Mammary epithelial cell (primary cell): ENCODE measurements around the gene SHISA7.
A peak's percentile ranks its signal among the peaks of the same experiment; 100 is the strongest.

Source experiments
- EZH2 ChIP-seq: IDR thresholded peaks from 2 replicates; pipeline ENCODE4 v1.6.1; 2012; ENCODE audit warnings: low read length, inconsistent platforms, borderline replicate concordance
- TF ChIP-seq, protein P1 (sequence below), 2 donors: IDR thresholded peaks in 1 of 2; conservative IDR thresholded peaks in 1 of 2; 2 replicates each; pipeline ENCODE4 v1.5.1; 2011 to 2012; ENCODE audit warnings: inconsistent platforms in 2 of 2, low read length in 2 of 2, mild to moderate bottlenecking in 2 of 2, control low read depth in 1 of 2, low read depth in 1 of 2; ENCODE audit not compliant: insufficient read depth in 1 of 2; ENCODE audit errors: extremely low read depth in 1 of 2

DNA sequence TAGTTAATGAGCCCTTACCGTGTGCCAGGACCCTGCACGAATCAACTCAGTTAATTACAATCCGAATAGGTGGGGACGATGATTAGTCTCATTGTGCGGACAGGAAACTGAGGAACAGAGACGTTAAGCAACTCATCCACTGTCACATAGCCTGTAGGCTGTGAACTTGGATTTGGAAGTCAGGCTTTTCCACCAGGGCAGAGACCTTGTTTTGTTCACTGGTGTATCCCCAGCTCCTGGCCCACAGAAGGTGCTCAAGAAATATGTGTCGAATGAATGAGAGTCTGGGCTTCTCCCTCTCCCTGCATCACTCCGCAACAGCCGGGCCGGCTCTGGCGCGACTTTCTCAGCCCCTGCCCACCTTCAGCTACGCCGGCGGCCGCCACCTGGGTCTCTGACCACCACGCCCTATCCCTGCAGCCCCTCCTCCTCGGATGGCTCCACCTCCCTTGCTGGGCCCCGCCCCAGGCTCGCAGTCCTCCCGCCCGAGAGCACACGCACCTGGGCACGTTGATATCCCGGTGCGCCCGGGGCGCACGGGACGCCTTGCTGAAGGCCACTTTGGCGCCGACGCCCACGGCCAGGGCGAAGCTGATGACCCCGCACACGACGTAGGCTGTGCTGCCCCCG lies 1.3 kb downstream of the SHISA7 start:
- TF ChIP-seq, protein P1, sequence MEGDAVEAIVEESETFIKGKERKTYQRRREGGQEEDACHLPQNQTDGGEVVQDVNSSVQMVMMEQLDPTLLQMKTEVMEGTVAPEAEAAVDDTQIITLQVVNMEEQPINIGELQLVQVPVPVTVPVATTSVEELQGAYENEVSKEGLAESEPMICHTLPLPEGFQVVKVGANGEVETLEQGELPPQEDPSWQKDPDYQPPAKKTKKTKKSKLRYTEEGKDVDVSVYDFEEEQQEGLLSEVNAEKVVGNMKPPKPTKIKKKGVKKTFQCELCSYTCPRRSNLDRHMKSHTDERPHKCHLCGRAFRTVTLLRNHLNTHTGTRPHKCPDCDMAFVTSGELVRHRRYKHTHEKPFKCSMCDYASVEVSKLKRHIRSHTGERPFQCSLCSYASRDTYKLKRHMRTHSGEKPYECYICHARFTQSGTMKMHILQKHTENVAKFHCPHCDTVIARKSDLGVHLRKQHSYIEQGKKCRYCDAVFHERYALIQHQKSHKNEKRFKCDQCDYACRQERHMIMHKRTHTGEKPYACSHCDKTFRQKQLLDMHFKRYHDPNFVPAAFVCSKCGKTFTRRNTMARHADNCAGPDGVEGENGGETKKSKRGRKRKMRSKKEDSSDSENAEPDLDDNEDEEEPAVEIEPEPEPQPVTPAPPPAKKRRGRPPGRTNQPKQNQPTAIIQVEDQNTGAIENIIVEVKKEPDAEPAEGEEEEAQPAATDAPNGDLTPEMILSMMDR (conservative IDR thresholded peaks at IDR 0.05 in 1 of 2, IDR thresholded peaks at IDR 0.05 in 1 of 2; ENCODE audit: extremely low read depth in 1 of 2, insufficient read depth in 1 of 2, low read depth in 1 of 2, low read length in 2 of 2): no peak
- peak; percentile 98 for TF ChIP-seq EZH2
